Subcutaneous adipose tissue (tissue), 4 donors: Measurements from ENCODE around the gene SLC39A10. TPM values are rescaled to one million over a fixed set of nuclear protein-coding genes. Genes with fewer than 3 reads are reported as not detected.

Experiments
- total RNA-seq, 4 donors: library from RNA; depleted of rRNA; stranded (reverse); fragments of >200 nt; gene quantifications; one replicate each; pipeline ENCODE4 v1.1.0, GENCODE V29; 2016
- TF ChIP-seq, protein P1 (sequence below): fragments of 450-650 bp; IDR thresholded peaks from one replicate; pipeline ENCODE4 v1.5.1; 2016; ENCODE audit warnings: low read depth, mild to moderate bottlenecking, control low read depth, antibody characterized with exemption, moderate library complexity

Gene SLC39A10
- total RNA-seq, 4 donors from 2014 or later: 13.4 to 24.0 (median 21.0) TPM

DNA sequence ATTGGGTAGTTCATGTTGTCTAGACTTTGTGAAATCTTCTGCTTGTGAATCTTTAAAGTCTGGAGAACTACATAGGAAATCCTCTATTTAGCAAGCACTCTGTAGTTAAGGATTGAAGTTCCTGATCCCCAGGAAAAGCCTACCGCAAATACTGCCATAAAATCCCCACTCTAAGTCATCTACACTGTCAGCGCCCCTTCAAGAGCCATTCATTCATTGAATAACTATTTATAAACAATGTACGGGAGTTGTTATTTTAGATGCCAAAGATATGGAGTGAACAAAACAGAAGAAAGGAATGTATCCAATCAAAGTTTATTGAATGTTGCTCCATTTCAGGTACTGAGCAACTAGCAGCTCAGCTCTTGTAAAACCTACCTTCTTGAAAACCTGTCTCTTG is 36.5 kb upstream of the SLC39A10 start:
- TF ChIP-seq, protein P1, sequence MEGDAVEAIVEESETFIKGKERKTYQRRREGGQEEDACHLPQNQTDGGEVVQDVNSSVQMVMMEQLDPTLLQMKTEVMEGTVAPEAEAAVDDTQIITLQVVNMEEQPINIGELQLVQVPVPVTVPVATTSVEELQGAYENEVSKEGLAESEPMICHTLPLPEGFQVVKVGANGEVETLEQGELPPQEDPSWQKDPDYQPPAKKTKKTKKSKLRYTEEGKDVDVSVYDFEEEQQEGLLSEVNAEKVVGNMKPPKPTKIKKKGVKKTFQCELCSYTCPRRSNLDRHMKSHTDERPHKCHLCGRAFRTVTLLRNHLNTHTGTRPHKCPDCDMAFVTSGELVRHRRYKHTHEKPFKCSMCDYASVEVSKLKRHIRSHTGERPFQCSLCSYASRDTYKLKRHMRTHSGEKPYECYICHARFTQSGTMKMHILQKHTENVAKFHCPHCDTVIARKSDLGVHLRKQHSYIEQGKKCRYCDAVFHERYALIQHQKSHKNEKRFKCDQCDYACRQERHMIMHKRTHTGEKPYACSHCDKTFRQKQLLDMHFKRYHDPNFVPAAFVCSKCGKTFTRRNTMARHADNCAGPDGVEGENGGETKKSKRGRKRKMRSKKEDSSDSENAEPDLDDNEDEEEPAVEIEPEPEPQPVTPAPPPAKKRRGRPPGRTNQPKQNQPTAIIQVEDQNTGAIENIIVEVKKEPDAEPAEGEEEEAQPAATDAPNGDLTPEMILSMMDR: no peak

DNA sequence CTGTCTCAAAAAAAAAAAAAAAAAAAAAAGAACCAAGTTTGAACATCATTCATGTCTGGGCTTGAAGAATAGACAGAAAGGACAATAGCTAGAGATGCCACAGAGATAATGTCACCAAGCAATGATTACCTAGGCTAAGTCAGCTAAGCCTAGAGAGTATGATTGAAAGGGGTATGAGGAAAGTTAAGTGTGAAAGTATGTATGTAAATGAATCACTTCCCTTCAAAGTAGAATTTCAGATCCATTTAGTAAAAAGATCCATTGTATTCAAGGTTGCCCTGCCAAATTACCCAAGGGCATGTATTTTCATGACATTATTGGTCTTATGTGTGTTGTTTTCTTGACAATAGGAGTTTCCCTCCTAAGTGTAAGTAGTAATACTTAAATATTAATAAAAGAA is 34.1 kb upstream of the SLC39A10 start:
- TF ChIP-seq, protein P1: no peak

DNA sequence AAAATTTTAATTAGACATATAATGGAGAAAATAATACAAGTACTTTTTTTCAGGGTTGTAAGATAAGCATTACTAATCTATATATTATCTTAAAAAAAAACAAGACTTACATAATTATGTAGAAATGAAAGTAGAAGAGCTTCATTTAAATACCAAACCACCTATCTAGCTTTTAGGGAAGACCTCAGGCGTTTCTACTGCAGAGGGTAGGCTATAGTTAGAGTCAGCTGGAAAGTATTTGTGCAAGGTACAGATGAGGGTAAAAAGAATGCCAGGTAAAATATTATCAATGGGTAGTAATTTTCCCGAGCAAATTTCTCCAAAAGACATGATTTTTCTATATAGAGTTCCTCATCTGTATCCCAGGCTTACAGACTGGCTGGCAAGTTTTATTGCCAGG is 30.5 kb upstream of the SLC39A10 start:
- TF ChIP-seq, protein P1: no peak

DNA sequence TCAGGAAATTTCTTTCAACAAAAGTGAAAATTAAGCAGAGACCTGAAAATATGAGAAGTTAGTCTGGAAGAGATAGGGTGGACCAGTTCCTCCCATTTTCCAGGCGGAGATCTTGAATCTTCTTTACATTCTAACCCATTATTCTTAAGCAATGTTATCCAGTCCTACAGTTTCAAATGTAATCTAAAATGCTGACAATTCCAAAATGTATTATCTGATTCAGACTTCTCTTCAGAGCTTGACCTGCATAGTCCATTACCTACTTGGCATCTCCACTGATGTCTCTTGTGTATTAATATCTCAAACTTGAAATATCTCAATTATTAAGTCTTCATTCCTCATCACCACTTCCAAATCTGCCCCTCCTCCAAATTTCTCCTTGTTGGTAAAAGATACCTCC is 28.4 kb upstream of the SLC39A10 start:
- TF ChIP-seq, protein P1: no peak

DNA sequence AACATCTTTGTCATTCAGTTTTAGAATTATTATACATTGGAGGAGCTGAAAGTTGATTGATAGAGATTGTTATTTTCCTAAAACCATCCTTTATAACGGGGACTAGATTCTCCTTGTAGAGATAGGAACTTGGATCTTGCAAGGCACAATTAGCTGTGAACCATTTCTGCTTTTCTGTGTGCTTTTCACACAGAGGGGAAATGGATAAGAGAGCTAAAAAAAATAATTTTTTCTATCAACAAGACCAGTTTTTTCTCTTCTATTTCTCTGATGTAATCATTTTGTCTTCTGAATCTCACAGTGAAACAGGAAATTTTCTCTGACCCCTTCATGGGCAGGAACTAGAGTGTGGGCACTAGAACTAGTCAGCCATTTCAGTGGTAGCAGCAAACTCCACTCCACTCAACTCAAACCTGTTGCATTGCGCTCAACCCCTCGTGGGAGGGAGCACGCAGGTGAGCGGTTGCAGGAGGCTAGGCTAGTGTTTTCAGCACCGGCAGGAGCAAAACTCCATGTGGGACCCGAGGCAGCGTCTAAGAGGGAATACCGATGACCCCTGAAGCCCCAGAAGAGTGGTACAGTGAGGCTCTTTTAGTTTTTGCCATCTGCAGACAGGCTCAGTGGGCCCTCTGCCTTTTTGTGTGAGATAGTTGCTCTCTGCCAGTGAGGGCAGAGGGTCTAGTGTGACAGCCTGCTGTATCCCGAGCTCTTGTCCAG is 24.0 kb upstream of the SLC39A10 start:
- TF ChIP-seq, protein P1: no peak

DNA sequence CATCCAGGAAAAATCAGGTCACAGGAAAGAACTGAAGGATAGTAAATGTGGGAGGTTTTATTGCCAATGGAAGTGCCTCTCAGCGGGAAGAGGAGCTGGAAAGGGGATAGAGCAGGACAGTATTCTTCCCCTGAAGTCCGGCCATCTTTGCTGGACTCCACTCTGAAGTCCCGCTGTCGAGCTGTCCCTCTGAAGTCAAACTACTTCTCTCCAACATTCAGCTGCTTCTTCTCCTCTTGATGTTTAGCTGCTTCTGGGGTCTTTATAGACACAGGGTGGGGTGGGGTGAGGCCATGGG is 23.5 kb upstream of the SLC39A10 start:
- TF ChIP-seq, protein P1: no peak

DNA sequence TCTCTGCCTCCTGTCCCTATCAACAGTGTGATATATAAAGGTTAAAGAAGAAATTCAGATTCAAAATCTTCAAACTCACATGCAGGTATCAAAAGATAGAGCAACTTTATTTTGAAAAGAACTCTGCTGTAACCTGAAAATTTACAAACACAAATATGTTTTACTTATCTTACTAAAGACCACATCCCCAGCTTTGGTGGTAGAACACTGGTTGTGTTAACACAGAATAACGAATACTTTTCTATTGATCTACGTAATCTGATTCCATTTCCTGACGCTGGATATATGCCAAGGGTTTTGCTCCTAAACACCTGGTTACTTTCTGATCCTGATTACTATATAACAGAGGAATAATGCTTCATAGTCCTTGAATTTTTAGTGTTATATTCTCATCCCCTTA is 23.1 kb upstream of the SLC39A10 start:
- TF ChIP-seq, protein P1: no peak
